H1 (cell line): ENCODE results near the gene TGM5. TPM values are rescaled to one million over a fixed set of nuclear protein-coding genes. Genes with fewer than 3 reads are reported as not detected.

Source experiments
- KDM5A ChIP-seq: fragments of 200-600 bp; IDR thresholded peaks from 2 replicates; pipeline ENCODE4 v1.7.1; 2012; ENCODE audit warnings: mild to moderate bottlenecking, low read length, inconsistent platforms, mixed read lengths
- polyA plus RNA-seq, 7 experiments: library from polyadenylated mRNA; depleted of rRNA in 3 of 7; stranded (reverse) in 5 of 7; unstranded in 2 of 7; fragments of >200 nt in 5 of 7; fragments of 200-250 nt in 2 of 7; gene quantifications; 1 replicate in 5 of 7; 2 replicates in 1 of 7; 4 replicates in 1 of 7; pipeline versions ENCODE4 v1.2.1 to v1.2.3, GENCODE V29; 2011 to 2013; ENCODE audit warnings: missing spikeins in 2 of 7, mixed read lengths in 2 of 7
- total RNA-seq: library from RNA; stranded (reverse); fragmentation: NEBNext Ultra II Directional; extraction: Animal tissue kit (Norgen Biotek cat#: 25700); gene quantifications from 2 replicates; pipeline ENCODE4 v1.2.1, GENCODE V29; 2021

The TGM5 gene
- total and polyA plus RNA-seq, 2 of the 8 experiments (the other 6 are each of a cell fraction or from before 2014, with no cell fraction given) = not detected

- TF ChIP-seq KDM5A = no peak
Observed at GRCh38 chr15:43229977-43230376, 36.8 kb downstream of the TGM5 start (continued).
